GM12873 (cell line): Measurements from ENCODE around the gene PNMA1.

Experiments used
- CTCF ChIP-seq: IDR thresholded peaks from 2 replicates; pipeline ENCODE4 v1.5.1; 2012; ENCODE audit warnings: low read depth, mild to moderate bottlenecking, moderate library complexity, low read length, control low read depth; ENCODE audit not compliant: insufficient read depth; ENCODE audit errors: missing control alignments

The PNMA1 gene

GRCh38 chr14:73759183-73759713, 45.1 kb upstream of the PNMA1 start:
- no peak for TF ChIP-seq CTCF

GRCh38 chr14:73758392-73759182, 44.4 kb upstream of the PNMA1 start:
- peak; percentile 80 for TF ChIP-seq CTCF

- no peak for TF ChIP-seq CTCF
These were observed 43.8 kb upstream of the PNMA1 start for GRCh38 chr14:73757876-73758391.

GRCh38 chr14:73757381-73757780, 43.2 kb upstream of the PNMA1 start:
- TF ChIP-seq CTCF = no peak

- no peak for TF ChIP-seq CTCF
These were observed 41.3 kb upstream of the PNMA1 start for GRCh38 chr14:73755434-73756014.

- no peak for TF ChIP-seq CTCF
These were observed 40.8 kb upstream of the PNMA1 start for GRCh38 chr14:73754911-73755360.
